ENCODE measurements around the gene PRAMEF12. TPM values are rescaled to one million over a fixed set of nuclear protein-coding genes. Genes with fewer than 3 reads are reported as not detected.
"Not testable (repeated sequence)": the region's sequence is repeated elsewhere in the genome, so short reads cannot be mapped to it uniquely, and the experiment has no call there.

The PRAMEF12 gene
- total RNA-seq, 1 donor from 2014 or later = not detected

GRCh38 chr1:12769976-12770505, 3.5 kb upstream of the PRAMEF12 start:
- DNase-seq (ENCODE audit: extremely low read depth, low read depth, low spot score) = no peak

GRCh38 chr1:12770620-12771019, 2.9 kb upstream of the PRAMEF12 start:
- no peak for DNase-seq (ENCODE audit: extremely low read depth, low read depth, low spot score)

DNA sequence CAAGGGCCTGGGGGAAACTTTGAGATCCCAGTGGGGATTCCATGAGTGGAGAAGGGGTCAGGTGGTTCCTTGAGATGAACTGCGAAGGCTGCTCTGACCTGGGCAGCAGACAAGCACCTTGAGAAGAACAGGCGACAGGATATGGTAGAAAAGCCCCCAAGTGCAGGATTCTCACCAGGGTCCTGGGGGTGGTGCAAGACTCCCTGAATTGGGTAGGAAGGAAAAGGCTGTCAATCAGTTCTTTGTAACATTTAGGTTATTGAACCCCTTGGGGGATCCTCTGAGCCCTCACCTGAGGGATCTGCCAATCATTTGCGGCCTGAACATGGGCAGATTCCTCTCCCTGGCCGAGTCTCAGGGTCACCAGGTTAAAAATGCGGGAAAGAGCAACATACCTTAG, 2.4 kb upstream of the PRAMEF12 start:
- no peak for DNase-seq (ENCODE audit: extremely low read depth, low read depth, low spot score)

- DNase-seq (ENCODE audit: extremely low read depth, low read depth, low spot score) = no peak
These were observed 1.0 kb upstream of the PRAMEF12 start for GRCh38 chr1:12772520-12772919.

- no peak for DNase-seq (ENCODE audit: extremely low read depth, low read depth, low spot score)
These were observed 1.3 kb downstream of the PRAMEF12 start for GRCh38 chr1:12774801-12775345.

GRCh38 chr1:12775443-12775842, 1.9 kb downstream of the PRAMEF12 start:
- DNase-seq (ENCODE audit: extremely low read depth, low read depth, low spot score) = no peak

DNA sequence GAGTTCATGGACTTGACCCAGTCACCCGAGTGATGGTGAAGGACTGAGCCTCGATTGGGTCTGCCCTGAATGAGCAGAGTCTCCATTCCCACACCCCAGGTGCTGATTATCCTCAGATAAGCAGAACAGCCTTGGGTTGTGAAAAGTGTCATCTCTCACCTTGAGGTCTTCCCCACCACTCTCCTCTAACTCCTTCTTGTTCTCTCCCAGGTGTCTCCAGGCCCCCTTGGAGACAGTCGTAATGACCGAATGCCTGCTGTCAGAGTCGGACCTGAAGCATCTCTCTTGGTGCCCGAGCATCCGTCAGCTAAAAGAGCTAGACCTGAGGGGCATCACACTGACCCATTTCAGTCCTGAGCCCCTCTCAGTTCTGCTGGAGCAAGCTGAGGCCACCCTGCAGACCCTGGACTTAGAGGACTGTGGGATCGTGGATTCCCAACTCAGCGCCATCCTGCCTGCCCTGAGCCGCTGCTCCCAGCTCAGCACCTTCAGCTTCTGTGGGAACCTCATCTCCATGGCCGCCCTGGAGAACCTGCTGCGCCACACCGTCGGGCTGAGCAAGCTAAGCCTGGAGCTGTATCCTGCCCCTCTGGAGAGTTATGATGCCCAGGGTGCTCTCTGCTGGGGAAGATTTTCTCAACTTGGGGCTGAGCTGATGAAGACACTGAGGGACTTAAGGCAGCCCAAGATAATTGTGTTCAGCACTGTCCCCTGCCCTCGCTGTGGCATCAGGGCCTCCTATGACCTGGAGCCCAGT, 3.4 kb downstream of the PRAMEF12 start:
- DNase-seq (ENCODE audit: extremely low read depth, low read depth, low spot score) = no peak

GRCh38 chr1:12778061-12778460, 4.5 kb downstream of the PRAMEF12 start:
- DNase-seq (ENCODE audit: extremely low read depth, low read depth, low spot score) = no peak

- no peak for DNase-seq (ENCODE audit: extremely low read depth, low read depth, low spot score)
These were observed 5.4 kb downstream of the PRAMEF12 start for GRCh38 chr1:12778907-12779306.

DNA sequence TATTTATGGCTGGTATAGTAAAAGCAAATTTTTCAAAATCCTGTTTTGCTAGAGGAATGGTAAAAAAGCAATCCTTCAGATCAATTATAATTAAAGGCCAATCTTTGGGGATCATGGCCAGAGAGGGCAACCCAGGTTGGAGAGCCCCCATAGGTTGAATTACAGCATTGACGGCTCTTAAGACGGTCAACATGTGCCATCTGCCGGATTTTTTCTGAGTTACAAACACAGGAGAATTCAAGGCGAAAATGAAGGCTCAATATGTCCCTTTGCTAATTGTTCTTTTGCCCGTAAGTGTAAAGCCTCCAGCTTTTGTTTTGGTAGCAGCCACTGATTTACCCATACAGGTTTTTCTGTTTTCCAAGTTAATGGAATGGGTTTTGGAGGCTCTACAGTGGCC, 8.0 kb downstream of the PRAMEF12 start:
- not testable (repeated sequence) for DNase-seq (ENCODE audit: extremely low read depth, low read depth, low spot score)

GRCh38 chr1:12783783-12784182, 10.2 kb downstream of the PRAMEF12 start:
- DNase-seq (ENCODE audit: extremely low read depth, low read depth, low spot score) = not testable (repeated sequence)

DNA sequence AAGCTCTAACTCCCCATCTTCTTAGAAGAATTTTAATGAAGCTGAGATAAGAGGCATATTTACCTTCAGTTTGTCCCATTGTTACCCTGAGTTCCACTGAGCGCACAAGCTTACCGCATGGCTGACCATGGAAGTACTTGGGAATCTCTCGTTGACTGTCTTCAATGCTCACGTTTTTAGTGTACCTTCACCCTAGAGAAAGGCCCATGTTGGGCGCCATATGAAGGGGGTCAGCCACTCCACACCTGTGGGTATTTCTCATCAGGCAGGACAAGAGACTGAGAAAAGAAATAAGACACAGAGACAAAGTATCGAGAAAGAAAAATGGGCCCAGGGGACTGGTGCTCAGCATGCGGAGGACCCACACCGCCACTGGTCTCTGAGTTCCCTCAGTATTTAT, 11.2 kb downstream of the PRAMEF12 start:
- not testable (repeated sequence) for DNase-seq (ENCODE audit: extremely low read depth, low read depth, low spot score)

DNA sequence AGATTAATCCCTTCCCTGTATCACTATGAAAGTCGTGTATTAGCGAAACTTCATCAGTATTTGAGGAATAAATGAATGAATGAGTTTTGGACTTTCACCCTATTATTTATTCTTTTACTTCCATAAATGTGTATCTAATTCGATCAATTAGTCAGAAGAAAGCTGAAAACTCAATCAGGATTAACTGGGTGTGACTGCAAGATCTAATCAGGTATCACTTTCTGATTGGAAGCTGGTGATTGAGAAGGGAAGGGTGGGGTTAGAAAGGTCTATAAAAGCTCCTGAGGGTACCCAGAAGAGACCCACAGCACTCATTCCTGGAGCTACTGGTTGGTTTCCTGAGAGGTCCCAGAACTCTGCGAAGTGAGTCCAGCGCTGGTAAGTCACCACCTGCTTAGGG, 17.6 kb downstream of the PRAMEF12 start, which contains the start of gene PRAMEF1:
Gene PRAMEF1, plus strand, starts transcription at position 301 of the 400 bp plus-strand sequence. CDS start 1,831 bp downstream, outside the sequence.
- not testable (repeated sequence) for DNase-seq (ENCODE audit: extremely low read depth, low read depth, low spot score)

DNA sequence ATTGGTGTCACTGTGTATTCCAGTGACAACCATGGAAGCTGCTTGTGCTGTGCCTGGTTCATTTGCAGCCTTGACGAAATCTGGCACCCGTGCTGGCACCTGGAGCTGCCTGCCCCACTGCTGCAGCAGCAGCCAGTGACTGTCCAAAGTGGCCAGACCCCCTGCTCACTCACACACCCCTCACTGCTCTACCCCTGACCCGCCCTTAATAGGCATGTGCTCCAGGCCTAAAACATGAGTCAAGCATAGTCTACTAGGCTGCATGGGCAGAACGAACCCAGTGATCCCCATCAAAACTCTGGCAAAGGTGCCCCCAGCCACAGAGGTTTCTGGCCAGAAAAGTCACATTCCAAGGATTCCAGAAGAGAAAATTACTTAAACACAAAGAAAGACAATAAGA, 25.4 kb downstream of the PRAMEF12 start:
- DNase-seq (ENCODE audit: extremely low read depth, low read depth, low spot score) = no peak

DNA sequence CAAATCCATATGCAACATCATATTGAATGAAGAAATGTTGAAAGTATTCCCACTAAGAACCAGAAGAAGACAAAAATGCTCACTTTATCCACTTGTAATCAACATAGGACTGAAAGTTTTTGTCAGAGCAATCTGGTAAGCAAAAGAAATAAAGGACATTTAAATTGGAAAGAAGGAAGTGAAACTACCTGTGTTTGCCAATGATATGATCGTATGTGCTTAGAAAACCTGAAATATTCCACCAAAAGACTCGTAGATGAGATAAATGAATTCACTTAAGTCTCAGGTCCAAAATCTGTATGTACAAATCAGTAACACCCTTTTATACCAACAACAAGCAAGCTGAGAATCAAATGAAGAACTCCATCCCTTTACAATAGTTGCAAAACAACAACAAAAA, 26.2 kb downstream of the PRAMEF12 start:
- no peak for DNase-seq (ENCODE audit: extremely low read depth, low read depth, low spot score)

GRCh38 chr1:12809933-12810332, 36.4 kb downstream of the PRAMEF12 start:
- DNase-seq (ENCODE audit: extremely low read depth, low read depth, low spot score) = no peak

DNA sequence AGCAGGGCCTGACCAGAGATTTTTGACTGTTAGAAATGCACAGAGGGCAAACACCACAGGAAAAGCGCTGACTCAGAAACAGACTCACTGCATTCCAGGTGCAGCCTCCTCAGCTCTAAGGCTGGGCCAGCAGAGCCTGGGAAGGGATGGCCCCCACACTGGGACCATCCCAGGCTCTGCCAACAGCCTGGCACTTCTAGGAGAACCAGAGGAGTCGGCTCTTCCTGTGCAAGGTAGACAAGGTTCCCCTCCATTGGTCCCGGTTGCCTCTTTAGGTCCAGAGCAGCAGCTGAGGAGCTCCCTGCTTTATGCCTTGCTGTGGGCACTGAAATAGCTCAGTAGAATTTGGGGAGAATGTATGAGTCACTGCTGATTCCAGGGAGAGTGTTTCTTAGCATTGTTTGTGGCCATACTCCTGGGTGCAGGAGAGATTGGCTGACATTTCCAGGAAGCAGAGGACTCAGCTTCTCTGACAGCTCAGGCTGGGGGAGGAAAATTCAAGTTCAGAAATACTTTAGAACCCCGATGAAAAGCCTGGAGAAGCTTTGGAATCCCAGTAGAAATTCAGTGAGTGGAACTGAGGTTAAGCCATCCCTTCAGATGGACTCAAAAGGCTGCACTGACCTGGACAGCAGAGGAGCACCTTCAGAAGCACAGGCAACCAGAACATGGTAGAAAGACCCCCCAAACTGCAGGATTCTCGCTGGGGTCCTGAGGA, 37.3 kb downstream of the PRAMEF12 start:
- no peak for DNase-seq (ENCODE audit: extremely low read depth, low read depth, low spot score)

GRCh38 chr1:12811409-12811784, 37.9 kb downstream of the PRAMEF12 start:
- DNase-seq (ENCODE audit: extremely low read depth, low read depth, low spot score) = no peak

DNA sequence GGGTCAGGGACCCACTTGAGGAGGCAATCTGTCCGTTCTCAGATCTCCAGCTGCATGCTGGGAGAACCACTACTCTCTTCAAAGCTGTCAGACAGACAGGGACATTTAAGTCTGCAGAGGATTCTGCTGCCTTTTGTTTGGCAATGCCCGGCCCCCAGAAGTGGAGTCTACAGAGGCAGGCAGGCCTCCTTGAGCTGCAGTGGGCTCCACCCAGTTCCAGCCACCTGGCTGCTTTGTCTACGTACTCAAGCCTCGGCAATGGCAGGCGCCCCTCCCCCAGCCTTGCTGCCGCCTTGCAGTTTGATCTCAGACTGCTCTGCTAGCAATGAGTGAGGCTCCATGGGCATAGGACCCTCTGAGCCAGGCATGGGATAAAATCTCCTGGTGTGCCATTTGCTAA, 45.5 kb downstream of the PRAMEF12 start:
- not testable (repeated sequence) for DNase-seq (ENCODE audit: extremely low read depth, low read depth, low spot score)

Measured in glomerular endothelial cell (primary cell).